NCI-H2081 treated with DMSO at 0.1 percent for 48 hours (cell line): ENCODE results near the gene RRH.
"Not testable (repeated sequence)": the region's sequence is repeated elsewhere in the genome, so short reads cannot be mapped to it uniquely, and the experiment has no call there.

Source experiments
- DNase-seq: peaks from one replicate; lab custom pipeline; 2025; lab: John Stamatoyannopoulos, UW

The RRH gene, protein sequence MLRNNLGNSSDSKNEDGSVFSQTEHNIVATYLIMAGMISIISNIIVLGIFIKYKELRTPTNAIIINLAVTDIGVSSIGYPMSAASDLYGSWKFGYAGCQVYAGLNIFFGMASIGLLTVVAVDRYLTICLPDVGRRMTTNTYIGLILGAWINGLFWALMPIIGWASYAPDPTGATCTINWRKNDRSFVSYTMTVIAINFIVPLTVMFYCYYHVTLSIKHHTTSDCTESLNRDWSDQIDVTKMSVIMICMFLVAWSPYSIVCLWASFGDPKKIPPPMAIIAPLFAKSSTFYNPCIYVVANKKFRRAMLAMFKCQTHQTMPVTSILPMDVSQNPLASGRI

DNA sequence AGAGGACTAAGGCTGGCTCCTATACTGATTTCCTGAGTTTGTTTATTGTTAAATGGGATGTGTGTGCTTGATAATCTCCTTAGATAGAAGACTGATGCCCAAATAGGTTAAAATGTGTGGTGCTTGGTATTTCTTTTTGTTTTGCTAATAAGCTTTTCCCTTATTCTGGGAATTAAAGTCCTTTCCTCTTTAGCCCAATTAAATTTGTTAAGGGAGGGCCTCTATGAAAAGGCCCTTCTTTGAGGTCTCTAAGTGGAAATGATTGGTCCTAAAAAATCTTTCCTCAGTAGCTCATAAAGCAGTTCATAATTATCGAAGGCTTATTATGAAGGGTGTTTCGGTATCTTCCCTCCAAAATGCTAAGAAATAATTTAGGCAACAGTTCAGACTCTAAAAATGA is at the start of gene RRH:
Gene RRH (plus strand): TSS at position 301 of the 400 bp plus-strand sequence. CDS start 56 bp downstream, at position 357.
- no peak for DNase-seq

DNA sequence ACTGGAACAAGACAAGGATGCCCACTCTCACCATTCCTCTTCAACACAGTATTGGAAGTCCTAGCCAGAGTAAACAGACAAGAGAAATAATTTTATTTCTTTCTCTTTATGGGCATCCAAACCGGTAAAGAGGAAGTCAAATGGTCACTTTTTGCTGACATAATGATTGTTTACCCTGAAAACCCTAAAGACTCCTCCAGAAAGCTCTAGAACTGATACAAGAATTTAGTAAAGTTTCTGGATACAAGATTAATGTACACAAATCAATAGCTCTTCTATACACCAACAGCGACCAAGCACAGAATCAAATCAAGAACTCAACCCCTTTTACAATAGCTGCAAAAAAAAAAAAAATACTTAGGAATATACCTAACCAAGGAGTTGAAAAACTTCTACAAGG is 45.7 kb upstream of the RRH start:
- DNase-seq = not testable (repeated sequence)

DNA sequence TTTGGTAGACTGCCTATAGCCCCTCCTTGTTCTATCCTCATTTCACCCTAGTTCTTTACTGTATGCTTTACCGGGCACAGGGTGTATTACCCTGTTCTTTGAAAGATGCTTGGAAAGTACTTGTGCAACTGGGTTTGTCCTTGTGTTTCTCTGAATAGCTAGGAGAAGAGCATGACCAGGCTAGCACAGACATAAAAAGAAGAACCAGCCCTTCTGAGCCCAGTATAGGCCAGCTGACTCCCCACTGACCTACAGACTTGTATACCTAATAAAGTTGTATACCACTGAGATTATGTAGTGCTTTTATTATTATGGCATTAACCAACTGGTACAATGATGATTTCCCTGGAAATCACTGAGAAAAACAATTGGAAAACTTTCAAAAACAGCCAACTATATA is 40.9 kb upstream of the RRH start:
- no peak for DNase-seq

DNA sequence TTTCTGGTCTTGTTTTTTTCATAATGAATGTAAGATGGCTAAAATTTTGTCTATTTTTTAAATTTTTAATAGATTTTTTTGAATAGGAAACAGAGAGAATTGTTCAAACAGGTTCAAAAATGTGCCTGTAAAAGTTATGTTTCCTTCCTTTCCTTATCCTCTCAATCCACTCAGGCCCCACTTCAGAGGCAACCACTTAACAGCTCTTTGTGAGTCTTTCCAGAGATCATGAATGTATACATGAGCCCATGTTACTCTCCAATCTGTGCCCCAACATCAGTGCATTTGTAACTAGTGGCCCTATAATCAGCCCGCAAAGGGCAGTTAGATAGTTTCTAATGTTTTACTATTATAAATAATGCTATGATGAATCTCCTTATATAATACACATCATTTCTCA is 40.0 kb upstream of the RRH start:
- DNase-seq = no peak

DNA sequence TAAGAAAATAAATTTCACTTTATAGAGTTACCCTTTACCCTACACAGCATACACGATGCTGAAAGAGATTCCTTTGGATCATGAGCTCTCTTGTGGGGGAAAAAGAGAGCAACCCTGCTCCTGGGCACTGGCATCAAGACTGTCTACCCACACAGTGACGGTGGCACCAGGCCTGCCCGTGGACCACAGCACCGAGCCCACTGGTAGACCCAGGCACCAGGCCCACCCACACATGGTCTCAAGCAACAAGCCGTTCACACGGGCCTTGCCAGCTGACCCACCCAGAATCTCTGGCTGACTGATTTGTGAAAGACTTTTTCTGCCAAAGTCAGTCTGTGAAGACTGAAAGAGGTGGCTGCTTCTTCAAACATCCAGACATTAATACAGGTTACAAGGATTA is 32.7 kb upstream of the RRH start:
- no peak for DNase-seq

DNA sequence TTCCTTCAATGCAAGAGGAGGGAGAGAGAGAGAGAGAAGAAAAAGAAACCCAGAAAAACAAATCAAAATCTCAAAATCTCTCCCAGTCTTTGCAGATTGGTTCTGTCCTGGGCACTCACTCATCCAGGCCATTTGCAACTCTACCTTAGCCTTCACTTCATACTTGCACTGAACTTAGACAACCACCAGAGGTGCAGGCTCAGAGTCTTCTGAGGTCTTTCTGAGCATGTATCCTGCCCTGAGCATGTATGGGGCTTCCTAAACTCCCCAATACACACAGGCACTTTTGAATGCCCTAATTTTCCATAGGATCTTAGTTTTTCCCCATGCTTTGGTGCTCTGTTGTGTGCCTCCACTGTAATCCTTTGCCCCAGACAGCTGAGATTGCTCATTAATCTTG is 28.9 kb upstream of the RRH start:
- DNase-seq = no peak

DNA sequence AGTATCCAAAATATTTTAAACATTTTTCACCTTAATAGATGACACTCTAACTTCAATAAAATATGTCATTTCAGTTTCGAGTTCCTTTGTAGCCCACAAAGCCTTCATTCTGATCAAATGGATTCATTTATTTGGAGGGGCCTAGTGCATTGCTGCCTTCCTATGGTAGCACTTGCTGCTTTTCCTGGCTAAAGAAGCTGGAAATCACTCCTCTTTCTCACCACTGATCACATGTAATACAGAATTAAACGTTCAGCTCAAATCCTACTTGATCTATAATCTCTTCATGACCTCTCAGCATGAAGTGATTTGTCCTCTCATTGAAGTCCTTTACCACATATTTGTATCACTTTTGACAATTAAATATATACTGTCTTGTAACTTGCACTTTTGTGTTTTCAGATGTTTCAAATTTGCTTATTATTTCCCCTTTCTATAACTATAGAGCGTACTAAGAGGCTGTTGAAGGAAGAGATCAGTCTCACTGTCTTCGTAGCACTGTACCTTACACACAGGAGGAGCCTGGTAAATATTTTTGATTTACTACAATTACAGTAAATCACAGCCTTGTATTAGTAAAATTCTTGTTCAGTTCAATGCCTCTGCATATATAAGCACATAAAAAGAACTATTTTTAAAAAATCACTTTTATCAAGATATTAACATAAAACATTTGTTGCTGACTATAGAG is 26.5 kb upstream of the RRH start:
- DNase-seq = no peak

DNA sequence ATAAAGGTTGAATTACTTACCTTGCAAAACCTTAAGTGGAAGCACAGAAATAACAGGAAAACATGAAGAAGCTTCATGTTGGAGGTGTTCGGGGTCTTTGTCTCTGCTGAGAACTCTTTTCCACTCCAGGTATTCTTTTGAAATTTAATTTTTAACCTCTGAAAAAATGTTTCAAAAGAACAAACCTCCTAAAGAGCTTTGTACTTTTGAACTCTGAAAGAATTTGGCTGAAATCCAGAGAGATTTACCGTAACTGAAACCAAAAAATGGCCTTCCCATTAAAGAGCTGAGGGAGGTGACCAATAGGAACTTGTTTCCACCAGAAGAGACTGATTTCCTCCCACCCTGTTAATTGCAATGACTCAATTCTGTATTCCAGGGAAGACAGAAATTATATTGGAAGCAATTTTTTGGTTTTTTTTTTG is 25.9 kb upstream of the RRH start, which contains the start of gene CFI:
Gene CFI (minus strand): TSS at position 105 of the 425 bp plus-strand sequence. CDS start 28 bp downstream, at position 77.
- no peak for DNase-seq

DNA sequence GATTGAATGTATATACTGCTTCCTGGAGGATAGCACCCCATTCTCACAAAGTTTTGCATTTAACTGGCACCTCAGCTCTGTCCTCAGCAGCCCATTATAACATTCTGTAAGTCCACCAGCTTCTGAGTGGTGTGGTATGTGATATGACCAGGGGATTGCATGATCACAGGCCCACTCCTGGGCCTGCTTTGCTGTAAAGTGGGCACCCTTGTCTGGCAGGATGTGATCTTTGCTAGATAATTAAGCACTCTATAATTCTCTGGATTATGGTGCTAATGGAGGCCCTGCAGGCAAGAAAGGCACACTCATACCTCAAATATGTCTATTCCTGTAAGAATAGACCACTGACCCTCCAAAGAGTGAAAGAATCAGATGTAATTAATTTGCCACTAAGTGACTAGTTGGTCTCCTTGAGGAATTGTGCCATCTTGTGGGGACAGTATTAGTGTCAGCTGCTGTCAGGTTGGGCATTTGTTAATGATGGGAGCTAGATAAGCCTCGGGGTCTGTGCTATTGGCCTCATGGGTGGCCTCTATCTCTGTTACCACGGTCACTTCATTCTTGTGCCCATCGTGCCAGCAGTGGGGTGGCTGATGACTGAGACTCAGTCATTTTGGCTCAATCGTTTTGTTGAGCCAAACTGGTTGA is 23.7 kb upstream of the RRH start:
- no peak for DNase-seq

DNA sequence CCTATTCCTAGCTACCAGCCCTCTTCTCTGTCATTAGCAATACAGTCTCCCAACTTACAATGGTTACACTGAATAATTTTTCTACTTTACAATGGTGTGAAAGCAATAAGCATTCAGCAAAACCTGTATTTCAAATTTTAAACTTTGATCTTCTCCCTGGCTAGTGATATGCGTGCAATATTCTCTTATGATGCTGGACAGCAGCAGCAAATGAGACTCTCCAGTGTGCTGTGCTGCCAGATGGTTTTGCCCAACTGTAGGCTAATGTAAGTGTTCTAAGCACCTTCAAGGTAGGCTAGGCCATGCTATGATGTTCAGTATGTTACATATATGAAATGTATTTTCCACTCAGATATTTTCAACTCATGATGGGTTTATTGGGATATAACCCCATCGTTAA is 18.1 kb upstream of the RRH start:
- DNase-seq = no peak

DNA sequence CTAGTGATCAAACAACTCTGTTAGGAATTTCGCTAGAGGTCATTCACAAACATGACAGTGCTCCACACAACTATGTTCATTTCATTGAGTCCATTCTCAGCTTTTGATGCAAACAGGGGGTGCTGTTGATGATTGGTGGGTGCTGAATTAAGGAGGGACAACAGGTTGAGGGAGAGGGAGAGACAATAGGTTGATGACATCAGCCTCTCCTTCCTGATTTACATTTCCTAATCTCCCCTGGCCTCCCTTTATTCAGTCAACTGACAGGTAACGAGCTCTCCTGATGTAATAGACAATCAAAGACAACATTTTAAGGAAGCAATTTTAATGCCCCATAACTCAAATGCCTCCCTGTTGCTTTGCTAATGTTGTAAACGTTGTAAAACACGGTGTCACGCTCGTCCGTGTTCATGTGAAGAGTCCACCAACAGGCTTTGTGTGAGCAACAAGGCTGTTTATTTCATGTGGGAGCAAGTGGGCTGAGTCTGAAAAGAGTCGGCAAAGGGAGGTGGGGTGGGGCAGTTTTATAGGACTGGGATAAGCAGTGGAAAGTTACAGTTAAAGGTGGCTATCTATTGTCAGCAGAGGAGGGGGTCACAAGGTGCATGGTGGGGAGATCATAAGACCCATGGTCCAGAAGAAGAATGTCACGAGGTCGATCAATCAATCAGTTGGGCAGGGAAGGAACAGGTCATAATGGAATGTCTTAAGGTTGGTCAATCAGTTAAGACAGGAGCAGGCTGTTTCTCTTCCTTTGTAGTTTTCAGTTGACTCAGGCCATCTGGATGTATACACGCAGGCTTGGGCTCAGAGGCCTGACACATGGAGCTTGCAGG is 17.0 kb upstream of the RRH start:
- no peak for DNase-seq

DNA sequence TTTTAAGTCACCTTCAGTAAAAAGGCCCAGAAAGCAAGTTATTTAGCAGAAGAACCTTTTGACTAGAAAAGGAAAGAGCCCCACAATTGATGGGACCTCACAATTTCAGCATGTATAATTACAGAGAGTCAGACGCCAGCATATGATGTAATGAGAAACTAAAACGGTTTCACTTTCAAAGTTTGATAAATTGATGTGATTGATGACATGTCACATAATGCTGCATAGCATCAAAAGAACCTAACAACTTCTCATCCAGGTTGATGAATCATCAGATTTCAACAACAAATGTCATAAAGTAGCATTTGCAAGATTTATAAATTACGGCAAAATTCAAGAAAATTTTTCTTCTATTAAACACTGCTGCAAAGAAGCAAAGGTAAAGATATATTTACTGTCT is 16.1 kb upstream of the RRH start:
- DNase-seq = no peak

DNA sequence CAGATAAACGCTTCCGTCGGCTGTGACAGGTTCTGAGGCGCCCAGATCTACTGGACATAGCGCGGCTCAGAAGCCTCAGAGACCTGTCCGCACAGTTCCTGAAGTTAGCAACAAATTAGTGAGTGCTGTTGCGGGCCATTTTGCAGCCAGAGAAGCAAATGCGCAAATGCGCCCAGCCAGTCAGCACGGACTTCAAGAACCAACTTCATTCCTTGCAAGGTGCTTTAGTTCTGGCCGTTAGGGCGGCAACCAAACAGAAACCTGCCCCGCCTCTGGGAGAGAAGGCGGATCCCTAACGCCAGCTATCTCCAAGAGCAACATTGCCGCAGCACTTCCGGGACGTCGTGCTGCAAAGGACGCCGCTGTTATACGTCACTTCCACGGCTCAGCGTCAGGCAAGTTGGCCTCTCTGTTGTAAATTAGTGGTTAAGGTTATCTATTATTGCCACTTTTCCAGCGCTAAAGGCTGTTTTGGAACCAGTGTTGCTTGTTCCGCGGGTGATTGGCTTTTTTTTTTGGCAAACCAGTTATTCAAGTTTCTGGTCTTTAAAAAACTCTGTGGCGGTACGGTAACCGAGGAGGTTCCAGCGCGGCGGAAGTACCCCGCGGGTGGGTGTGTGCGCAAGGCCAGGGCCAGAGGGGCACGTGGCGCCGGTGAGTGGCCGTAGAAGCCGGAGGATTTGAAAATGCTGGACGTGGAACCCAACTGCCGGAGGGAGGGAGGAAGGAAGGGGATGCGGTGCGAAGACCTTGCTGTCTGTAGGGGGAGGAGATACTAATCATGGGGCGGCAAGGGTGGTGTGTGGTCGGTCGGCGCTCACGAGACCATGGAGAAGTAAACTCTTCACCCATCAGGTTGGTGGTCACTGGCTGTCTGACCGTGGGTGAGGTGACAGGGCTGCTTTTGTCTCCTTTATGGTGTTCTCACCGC is 12.4 kb upstream of the RRH start, which contains the start of gene GAR1:
Gene GAR1 (plus strand): TSS at position 612 of the 931 bp plus-strand sequence. CDS start 403 bp downstream, outside the sequence.
- peak; percentile 42 for DNase-seq

DNA sequence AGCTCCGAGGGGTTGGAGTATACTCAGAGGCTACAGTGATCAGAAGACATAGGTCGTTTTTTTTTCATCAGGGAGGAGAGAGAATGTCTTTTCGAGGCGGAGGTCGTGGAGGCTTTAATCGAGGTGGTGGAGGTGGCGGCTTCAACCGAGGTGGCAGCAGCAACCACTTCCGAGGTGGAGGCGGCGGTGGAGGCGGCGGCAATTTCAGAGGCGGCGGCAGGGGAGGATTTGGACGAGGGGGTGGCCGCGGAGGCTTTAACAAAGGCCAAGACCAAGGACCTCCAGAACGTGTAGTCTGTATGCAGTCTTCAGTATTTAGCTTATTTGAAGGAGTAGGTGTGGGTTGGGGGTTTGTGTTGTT is 11.7 kb upstream of the RRH start:
- no peak for DNase-seq

DNA sequence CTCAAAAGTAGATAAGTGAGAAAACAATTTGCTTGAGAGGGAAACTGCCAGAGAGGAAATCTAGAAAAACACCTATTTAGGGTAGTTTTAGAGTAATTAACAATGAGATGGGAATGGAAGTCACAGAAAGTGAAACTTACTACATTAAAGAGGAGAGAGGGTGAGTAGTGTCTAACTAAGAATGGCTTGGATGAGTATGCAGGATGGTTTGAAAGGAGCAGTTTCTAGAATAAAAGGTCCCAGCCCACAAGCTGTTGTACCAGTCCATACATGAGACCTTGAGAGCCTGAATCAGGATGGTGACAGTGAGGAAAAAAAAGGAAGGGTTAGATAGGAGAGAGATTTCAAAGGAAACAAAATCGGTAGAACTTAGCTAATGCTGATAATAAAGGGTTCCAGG is 10.9 kb upstream of the RRH start:
- DNase-seq = no peak

DNA sequence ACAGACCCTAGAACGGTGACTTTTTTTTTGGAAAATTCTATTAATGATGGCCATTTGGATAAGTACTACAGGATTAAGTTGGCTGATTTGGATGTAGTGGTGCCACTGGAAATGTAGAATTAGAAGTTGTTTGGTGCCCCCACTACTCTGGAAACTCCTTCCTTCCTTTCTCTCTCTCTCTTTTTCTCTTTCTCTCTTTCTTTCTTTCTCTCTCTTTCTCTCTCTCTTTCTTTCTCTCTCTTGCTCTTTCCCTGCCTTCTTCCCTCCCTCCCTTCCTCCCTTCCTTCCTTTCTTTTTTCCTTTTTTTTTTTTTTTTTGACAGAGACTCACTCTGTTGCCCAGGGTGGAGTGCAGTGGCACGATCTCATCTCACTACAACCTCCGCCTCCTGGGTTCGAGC is 9.5 kb upstream of the RRH start:
- no peak for DNase-seq

DNA sequence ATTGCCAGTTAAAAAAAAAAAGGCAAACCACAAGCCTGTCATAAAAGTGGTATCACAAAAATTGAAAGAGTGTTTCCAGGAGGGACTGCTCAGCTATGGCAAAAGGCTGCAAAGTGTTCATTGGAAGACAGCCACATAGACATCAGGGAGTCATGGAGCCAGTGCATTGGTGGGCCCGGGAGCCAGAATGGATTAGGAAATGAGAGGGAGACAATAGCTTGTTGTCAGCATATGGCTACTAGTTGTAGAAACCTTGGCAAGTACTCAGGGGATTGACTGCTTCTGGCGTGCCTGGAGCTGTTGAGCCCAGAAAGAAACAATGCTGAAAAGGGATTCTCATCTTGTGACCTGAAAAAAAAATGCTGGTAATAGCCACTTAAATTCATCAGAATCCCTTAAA is 7.2 kb upstream of the RRH start:
- DNase-seq = no peak

DNA sequence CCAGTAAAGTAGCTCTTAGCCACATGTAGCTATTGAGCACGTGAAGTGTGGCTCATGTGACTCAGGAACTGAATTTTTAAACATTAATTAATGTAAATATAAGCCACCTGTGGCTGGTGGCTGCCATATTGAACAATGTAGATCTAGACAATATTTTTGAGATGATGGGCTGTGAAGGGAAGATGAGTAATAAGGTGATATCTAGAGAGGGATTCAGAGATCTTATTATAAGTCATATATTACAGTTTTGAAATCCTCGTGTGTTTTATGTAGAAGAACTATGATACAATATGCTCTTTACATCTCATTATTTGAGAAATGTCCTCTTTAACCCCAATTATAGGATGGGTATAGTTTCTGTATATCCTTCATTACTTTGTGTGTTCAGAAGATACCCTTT is 6.6 kb upstream of the RRH start:
- DNase-seq = no peak

DNA sequence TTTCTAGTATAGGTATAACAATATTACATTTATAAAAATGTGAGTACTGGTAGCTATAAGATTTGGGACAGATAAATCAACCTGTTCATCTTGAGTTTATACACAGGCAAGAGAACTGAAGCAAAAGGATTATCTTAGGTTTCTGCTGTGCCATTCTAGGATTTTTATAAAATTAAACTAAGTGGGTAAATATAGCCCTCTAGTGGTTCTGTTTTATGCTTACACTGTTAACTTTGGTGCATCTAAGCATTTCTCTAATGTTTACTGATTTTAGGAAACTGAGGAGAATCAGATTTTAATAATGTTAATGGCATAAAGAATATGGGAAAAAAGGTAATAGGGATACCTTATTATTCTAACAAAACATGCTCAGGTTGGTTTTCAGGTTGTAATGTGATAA is 1.1 kb upstream of the RRH start:
- DNase-seq = no peak

DNA sequence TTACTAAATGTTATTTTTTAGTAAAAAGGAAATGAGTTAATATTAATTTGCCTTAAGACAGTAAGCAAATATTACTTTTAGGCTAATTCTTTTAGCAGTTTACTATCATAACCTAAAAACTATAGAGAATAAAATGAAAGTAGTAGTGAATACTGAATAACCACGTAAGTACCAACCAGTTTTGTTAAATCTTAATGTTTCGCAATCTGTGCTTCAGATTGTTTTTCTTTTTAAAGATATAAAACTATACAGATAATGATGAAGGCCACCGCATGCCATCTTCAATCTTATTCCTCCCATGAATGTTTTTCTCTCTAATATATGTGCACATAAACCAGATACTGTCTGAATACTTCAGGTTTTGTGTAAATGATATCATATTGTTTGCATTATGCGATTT is 6.0 kb downstream of the RRH start:
- no peak for DNase-seq

DNA sequence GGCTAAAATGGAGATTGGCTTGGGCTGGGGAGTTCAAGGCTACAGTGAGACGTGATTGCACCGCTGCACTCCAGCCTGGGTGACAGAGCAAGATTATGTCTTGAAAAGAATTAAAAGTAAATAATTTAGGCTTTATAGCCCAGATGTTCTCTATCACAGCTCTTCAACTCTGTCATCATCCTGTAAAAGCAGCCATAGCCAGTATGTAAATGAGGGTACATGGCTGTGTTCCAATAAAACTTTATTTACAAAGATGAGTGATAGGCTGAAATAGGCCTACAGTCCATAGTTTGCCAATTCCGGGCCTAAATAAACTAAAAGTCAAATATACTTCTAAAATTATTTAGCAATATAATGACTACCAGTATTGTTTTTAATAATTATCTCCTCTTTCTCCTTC is 9.2 kb downstream of the RRH start:
- DNase-seq = no peak
